ENCODE measurements around the gene SKA2.
A peak's percentile ranks its signal among the peaks of the same experiment; 100 is the strongest.
"Not testable (repeated sequence)": the region's sequence is repeated elsewhere in the genome, so short reads cannot be mapped to it uniquely, and the experiment has no call there.

SKA2 gene

GRCh38 chr17:59094861-59095530, 60.0 kb downstream of the SKA2 start:
- TF ChIP-seq CTCF (IDR thresholded peaks at IDR 0.05): no peak
- no peaks in the 10 kb centered on the region for H3K9me3 ChIP-seq
- intact Hi-C loops (cut with DNase I; ENCODE audit: low total_unique reads): no loop called here
- peak overlapping the region in 1 of 2 donors; percentile 55 for H3K27ac ChIP-seq
- peaks cover 6 to 19% (median 11%) of the 10 kb centered on the region in 3 donors for H3K36me3 ChIP-seq
- no peak for DNase-seq
- H3K27me3 ChIP-seq: no peaks in the 10 kb centered on the region
- peaks cover 0 to 25% (median 8%) of the 10 kb centered on the region in 4 donors for H3K4me1 ChIP-seq
- no peak overlapping the region for H3K4me3 ChIP-seq

GRCh38 chr17:59093702-59094231, 61.2 kb downstream of the SKA2 start:
- Histone ChIP-seq H3K27me3 (no peaks in the 10 kb centered on the region), H3K27ac (peak overlapping the region; percentile 55 to 67), H3K4me1 (peaks cover 0 to 25% (median 8%) of the 10 kb centered on the region in 4 donors), H3K4me3 (peak overlapping the region; percentile 23 to 28), H3K36me3 (peaks cover 12 to 21% (median 16%) of the 10 kb centered on the region in 3 donors), H3K9me3 (no peaks in the 10 kb centered on the region)
- intact Hi-C loops (cut with DNase I; ENCODE audit: low total_unique reads): no loop called here
- no peak for TF ChIP-seq CTCF (IDR thresholded peaks at IDR 0.05)
- DNase-seq: peak; percentile 46 to 75

- intact Hi-C loops (cut with DNase I; ENCODE audit: low total_unique reads): no loop called here
- peak overlapping the region; percentile 23 to 28 for H3K4me3 ChIP-seq
- H3K9me3 ChIP-seq: no peaks in the 10 kb centered on the region
- no peak for DNase-seq
- H3K4me1 ChIP-seq: peaks cover 0 to 25% (median 8%) of the 10 kb centered on the region in 4 donors
- H3K27ac ChIP-seq: peak overlapping the region; percentile 55 to 67
- no peak for TF ChIP-seq CTCF (IDR thresholded peaks at IDR 0.05)
- no peaks in the 10 kb centered on the region for H3K27me3 ChIP-seq
- peaks cover 17 to 26% (median 21%) of the 10 kb centered on the region in 3 donors for H3K36me3 ChIP-seq
These were observed 61.8 kb downstream of the SKA2 start for GRCh38 chr17:59093145-59093701.

- H3K27me3 ChIP-seq; H3K27ac ChIP-seq; H3K4me3 ChIP-seq; intact Hi-C loops (cut with DNase I; ENCODE audit: low total_unique reads); DNase-seq; H3K9me3 ChIP-seq: not testable (repeated sequence)
- peaks cover 0 to 25% (median 8%) of the 10 kb centered on the region in 4 donors for H3K4me1 ChIP-seq
- peaks cover 27 to 44% (median 28%) of the 10 kb centered on the region in 3 donors for H3K36me3 ChIP-seq
These were observed 64.4 kb downstream of the SKA2 start for GRCh38 chr17:59090593-59090992.

- H3K9me3 ChIP-seq: no peaks in the 10 kb centered on the region
These were observed 70.8 kb downstream of the SKA2 start for GRCh38 chr17:59084154-59084553.

More at GRCh38 chr17:59084154-59084553, 70.8 kb downstream of the SKA2 start:
- Histone ChIP-seq H3K4me3 (no peak overlapping the region), H3K36me3 (peaks cover 32 to 55% (median 34%) of the 10 kb centered on the region in 3 donors), H3K27ac (no peak overlapping the region), H3K4me1 (no peaks in the 10 kb centered on the region), H3K27me3 (no peaks in the 10 kb centered on the region)
- no peak for TF ChIP-seq CTCF (IDR thresholded peaks at IDR 0.05)
- DNase-seq: no peak
- intact Hi-C loops (cut with DNase I; ENCODE audit: low total_unique reads): no loop called here

Measured in tibial artery (tissue), 4 donors.